HEK293 (cell line): ENCODE results near the gene CACNA1C.

Experiments
- CTCF ChIA-PET: fragments of 350-600 bp; formaldehyde crosslinking; extraction: SDS; loops from one replicate; lab custom pipeline; 2021; ENCODE audit warnings: antibody characterized with exemption; lab: Yijun Ruan, JAX
- POLR2A ChIA-PET: fragments of 300-600 bp; formaldehyde crosslinking; extraction: SDS; loops from one replicate; lab custom pipeline; 2020; ENCODE audit warnings: antibody characterized with exemption, inconsistent platforms; lab: Yijun Ruan, JAX
- H3K27ac ChIP-seq: fragments of 200-500 bp; sonication (Bioruptor generic); 2 replicates; pipeline ENCODE4 v1.5.1; 2014; ENCODE audit warnings: low read depth, low read length, control low read depth, inconsistent platforms; ENCODE audit errors: extremely low read depth
- H3K36me3 ChIP-seq, 2 experiments: fragments of 200-500 bp in 1 of 2; sonication (Bioruptor generic) in 1 of 2; 1 replicate in 1 of 2; 2 replicates in 1 of 2; pipeline ENCODE4 v1.5.1; 2014 to 2017; ENCODE audit warnings: inconsistent platforms in 2 of 2, low read length in 2 of 2; ENCODE audit not compliant: control insufficient read depth in 2 of 2, insufficient read depth in 1 of 2
- H3K4me1 ChIP-seq: fragments of 200-500 bp; sonication (Bioruptor generic); 2 replicates; pipeline ENCODE4 v1.5.1; 2014; ENCODE audit warnings: mild to moderate bottlenecking, low read length, inconsistent platforms; ENCODE audit not compliant: control insufficient read depth, insufficient read depth
- H3K4me3 ChIP-seq: 2 replicates; pipeline ENCODE4 v1.5.1; 2011; ENCODE audit warnings: low read depth, mild to moderate bottlenecking, control low read depth, low read length, moderate library complexity
- H3K9me3 ChIP-seq: fragments of 200-500 bp; sonication (Bioruptor generic); 2 replicates; pipeline ENCODE4 v1.5.1; 2014; ENCODE audit warnings: low read depth, low read length, inconsistent platforms; ENCODE audit not compliant: control insufficient read depth, insufficient read depth
- KLF7 ChIP-seq: fragments of 450-650 bp; formaldehyde crosslinking; IDR thresholded peaks from 2 replicates; pipeline ENCODE4 v1.5.1; 2016; ENCODE audit warnings: missing biosample characterization, missing genetic modification characterization, borderline replicate concordance
- ZBTB17 ChIP-seq: fragments of 450-650 bp; formaldehyde crosslinking; IDR thresholded peaks from 2 replicates; pipeline ENCODE4 v1.5.1; 2016; ENCODE audit warnings: missing biosample characterization, missing genetic modification characterization
- ZNF112 ChIP-seq: fragments of 450-650 bp; formaldehyde crosslinking; IDR thresholded peaks from 2 replicates; pipeline ENCODE4 v1.5.0; 2017; ENCODE audit warnings: missing biosample characterization, missing genetic modification characterization
- ZNF16 ChIP-seq: fragments of 450-650 bp; formaldehyde crosslinking; IDR thresholded peaks from 2 replicates; pipeline ENCODE4 v1.5.1; 2016; ENCODE audit warnings: low read depth, missing biosample characterization, missing genetic modification characterization
- ZNF549 ChIP-seq: fragments of 450-650 bp; IDR thresholded peaks from 2 replicates; pipeline ENCODE4 v1.5.1; 2018; ENCODE audit warnings: missing biosample characterization, missing genetic modification characterization, mild to moderate bottlenecking, inconsistent platforms, moderate library complexity
- ZNF596 ChIP-seq: fragments of 450-650 bp; IDR thresholded peaks from 2 replicates; pipeline ENCODE4 v1.5.0; 2018; ENCODE audit warnings: missing biosample characterization, mild to moderate bottlenecking, missing genetic modification characterization, moderate library complexity
- ZNF654 ChIP-seq: fragments of 450-650 bp; formaldehyde crosslinking; IDR thresholded peaks from 2 replicates; pipeline ENCODE4 v1.5.1; 2016; ENCODE audit warnings: low read depth, missing biosample characterization, missing genetic modification characterization
- TF ChIP-seq, protein P1 (sequence below): fragments of 450-650 bp; formaldehyde crosslinking; IDR thresholded peaks from 2 replicates; pipeline ENCODE4 v1.5.0; 2017; ENCODE audit warnings: missing biosample characterization, missing genetic modification characterization, borderline replicate concordance
- TF ChIP-seq, protein P2 (sequence below): fragments of 450-650 bp; formaldehyde crosslinking; IDR thresholded peaks from 2 replicates; pipeline ENCODE4 v1.5.1; 2016; ENCODE audit warnings: missing biosample characterization, missing genetic modification characterization
- TF ChIP-seq, protein P3 (sequence below): fragments of 450-650 bp; formaldehyde crosslinking; IDR thresholded peaks from 2 replicates; pipeline ENCODE4 v1.5.1; 2017; ENCODE audit warnings: missing biosample characterization, mild to moderate bottlenecking, missing genetic modification characterization, moderate library complexity
- TF ChIP-seq, protein P4 (sequence below): fragments of 450-650 bp; IDR thresholded peaks from 2 replicates; pipeline ENCODE4 v1.5.1; 2018; ENCODE audit warnings: missing biosample characterization, mild to moderate bottlenecking, missing genetic modification characterization
- TF ChIP-seq, protein P5 (sequence below): fragments of 450-650 bp; formaldehyde crosslinking; IDR thresholded peaks from 2 replicates; pipeline ENCODE4 v1.5.1; 2016; ENCODE audit warnings: missing biosample characterization, missing genetic modification characterization

Gene CACNA1C

DNA sequence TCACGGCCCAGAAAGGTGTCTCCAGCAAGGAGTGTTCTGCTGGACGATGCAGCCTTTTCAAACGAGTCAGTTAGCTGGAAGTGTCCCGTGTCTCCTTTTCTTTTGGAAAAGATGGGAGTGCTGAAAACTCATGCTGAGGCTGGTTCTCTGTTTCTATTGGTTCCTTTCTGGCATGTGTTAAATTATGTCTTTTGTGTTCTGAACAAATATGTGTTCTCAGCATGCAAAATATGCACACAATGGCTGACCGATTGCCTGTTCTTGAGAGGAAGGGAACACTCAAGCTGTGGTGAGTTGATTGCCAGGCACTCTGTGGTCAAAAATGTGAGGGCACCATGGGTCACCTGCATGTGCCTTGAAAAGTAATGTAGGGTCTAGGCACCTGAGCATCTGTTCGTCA lies 181.3 kb downstream of the CACNA1C start:
- CTCF ChIA-PET: no interaction called here
- no peaks in the 10 kb centered on the region for H3K9me3 ChIP-seq
- TF ChIP-seq, protein P1, sequence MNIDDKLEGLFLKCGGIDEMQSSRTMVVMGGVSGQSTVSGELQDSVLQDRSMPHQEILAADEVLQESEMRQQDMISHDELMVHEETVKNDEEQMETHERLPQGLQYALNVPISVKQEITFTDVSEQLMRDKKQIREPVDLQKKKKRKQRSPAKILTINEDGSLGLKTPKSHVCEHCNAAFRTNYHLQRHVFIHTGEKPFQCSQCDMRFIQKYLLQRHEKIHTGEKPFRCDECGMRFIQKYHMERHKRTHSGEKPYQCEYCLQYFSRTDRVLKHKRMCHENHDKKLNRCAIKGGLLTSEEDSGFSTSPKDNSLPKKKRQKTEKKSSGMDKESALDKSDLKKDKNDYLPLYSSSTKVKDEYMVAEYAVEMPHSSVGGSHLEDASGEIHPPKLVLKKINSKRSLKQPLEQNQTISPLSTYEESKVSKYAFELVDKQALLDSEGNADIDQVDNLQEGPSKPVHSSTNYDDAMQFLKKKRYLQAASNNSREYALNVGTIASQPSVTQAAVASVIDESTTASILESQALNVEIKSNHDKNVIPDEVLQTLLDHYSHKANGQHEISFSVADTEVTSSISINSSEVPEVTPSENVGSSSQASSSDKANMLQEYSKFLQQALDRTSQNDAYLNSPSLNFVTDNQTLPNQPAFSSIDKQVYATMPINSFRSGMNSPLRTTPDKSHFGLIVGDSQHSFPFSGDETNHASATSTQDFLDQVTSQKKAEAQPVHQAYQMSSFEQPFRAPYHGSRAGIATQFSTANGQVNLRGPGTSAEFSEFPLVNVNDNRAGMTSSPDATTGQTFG (tag by site-specific recombination): no peak
- TF ChIP-seq ZBTB17: no peak
- TF ChIP-seq, protein P2, sequence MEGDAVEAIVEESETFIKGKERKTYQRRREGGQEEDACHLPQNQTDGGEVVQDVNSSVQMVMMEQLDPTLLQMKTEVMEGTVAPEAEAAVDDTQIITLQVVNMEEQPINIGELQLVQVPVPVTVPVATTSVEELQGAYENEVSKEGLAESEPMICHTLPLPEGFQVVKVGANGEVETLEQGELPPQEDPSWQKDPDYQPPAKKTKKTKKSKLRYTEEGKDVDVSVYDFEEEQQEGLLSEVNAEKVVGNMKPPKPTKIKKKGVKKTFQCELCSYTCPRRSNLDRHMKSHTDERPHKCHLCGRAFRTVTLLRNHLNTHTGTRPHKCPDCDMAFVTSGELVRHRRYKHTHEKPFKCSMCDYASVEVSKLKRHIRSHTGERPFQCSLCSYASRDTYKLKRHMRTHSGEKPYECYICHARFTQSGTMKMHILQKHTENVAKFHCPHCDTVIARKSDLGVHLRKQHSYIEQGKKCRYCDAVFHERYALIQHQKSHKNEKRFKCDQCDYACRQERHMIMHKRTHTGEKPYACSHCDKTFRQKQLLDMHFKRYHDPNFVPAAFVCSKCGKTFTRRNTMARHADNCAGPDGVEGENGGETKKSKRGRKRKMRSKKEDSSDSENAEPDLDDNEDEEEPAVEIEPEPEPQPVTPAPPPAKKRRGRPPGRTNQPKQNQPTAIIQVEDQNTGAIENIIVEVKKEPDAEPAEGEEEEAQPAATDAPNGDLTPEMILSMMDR (tag by site-specific recombination): no peak
- TF ChIP-seq, all 188 proteins: peak for 0
- POLR2A ChIA-PET: no interaction called here
- no peak overlapping the region for H3K4me3 ChIP-seq
- no peak overlapping the region for H3K27ac ChIP-seq
- H3K4me1 ChIP-seq: no peaks in the 10 kb centered on the region
- no peaks in the 10 kb centered on the region for H3K36me3 ChIP-seq

DNA sequence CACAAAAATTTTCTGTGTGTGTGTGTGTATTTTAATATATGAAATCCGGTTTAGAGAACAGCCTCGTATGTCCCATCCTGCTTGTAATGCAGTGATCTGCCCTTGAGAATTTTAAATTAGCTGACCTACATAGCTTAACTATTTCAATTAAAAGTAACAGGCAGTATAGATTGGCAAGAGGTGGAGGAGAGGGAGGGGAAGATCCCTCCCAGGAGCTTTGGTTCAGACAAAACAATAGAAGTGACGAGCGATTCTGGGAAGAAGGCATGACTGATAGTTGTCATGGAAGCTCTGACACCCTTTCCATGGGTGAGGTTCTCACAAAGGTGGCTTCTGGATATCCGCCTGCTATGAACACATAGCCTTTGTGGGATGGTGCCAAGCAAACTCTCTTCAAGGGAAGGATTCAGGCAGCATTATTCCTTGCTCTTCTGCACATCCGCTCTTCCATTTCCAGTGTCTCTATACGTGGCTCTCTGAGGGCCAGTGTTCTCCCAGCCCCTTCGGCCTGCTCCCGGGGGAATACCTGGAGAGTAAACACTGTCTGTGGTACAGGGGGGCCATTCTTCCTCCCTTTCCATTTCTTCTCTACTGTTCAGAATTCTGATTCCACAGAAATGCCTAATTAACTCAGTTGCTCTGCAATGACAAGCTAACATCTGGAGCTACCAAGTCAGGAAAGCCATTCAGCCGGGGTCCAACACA lies 182.0 kb downstream of the CACNA1C start:
- TF ChIP-seq, protein P3, sequence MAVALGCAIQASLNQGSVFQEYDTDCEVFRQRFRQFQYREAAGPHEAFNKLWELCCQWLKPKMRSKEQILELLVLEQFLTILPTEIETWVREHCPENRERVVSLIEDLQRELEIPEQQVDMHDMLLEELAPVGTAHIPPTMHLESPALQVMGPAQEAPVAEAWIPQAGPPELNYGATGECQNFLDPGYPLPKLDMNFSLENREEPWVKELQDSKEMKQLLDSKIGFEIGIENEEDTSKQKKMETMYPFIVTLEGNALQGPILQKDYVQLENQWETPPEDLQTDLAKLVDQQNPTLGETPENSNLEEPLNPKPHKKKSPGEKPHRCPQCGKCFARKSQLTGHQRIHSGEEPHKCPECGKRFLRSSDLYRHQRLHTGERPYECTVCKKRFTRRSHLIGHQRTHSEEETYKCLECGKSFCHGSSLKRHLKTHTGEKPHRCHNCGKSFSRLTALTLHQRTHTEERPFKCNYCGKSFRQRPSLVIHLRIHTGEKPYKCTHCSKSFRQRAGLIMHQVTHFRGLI (tag by site-specific recombination): no peak
- no peak for TF ChIP-seq ZNF112
- TF ChIP-seq, protein P4, sequence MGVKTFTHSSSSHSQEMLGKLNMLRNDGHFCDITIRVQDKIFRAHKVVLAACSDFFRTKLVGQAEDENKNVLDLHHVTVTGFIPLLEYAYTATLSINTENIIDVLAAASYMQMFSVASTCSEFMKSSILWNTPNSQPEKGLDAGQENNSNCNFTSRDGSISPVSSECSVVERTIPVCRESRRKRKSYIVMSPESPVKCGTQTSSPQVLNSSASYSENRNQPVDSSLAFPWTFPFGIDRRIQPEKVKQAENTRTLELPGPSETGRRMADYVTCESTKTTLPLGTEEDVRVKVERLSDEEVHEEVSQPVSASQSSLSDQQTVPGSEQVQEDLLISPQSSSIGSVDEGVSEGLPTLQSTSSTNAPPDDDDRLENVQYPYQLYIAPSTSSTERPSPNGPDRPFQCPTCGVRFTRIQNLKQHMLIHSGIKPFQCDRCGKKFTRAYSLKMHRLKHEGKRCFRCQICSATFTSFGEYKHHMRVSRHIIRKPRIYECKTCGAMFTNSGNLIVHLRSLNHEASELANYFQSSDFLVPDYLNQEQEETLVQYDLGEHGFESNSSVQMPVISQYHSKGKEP: no peak
- TF ChIP-seq, protein P5, sequence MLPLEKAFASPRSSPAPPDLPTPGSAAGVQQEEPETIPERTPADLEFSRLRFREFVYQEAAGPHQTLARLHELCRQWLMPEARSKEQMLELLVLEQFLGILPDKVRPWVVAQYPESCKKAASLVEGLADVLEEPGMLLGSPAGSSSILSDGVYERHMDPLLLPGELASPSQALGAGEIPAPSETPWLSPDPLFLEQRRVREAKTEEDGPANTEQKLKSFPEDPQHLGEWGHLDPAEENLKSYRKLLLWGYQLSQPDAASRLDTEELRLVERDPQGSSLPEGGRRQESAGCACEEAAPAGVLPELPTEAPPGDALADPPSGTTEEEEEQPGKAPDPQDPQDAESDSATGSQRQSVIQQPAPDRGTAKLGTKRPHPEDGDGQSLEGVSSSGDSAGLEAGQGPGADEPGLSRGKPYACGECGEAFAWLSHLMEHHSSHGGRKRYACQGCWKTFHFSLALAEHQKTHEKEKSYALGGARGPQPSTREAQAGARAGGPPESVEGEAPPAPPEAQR (tag by site-specific recombination): no peak
- TF ChIP-seq ZNF654 (tag by site-specific recombination): no peak
- no peak for TF ChIP-seq ZNF16 (tag by site-specific recombination)
- TF ChIP-seq ZNF549 (tag by site-specific recombination): no peak
- TF ChIP-seq ZNF596: no peak
- TF ChIP-seq KLF7 (tag by site-specific recombination): no peak
- Histone ChIP-seq H3K4me1 (no peaks in the 10 kb centered on the region), H3K36me3 (no peaks in the 10 kb centered on the region), H3K4me3 (no peak overlapping the region), H3K27ac (no peak overlapping the region), H3K9me3 (no peaks in the 10 kb centered on the region)
- ChIA-PET POLR2A (no interaction called here), CTCF (no interaction called here)
